GM12864 (cell line): Measurements from ENCODE around the gene DDX41.
A peak's percentile ranks its signal among the peaks of the same experiment; 100 is the strongest.

Experiments
- DNase-seq: peaks from one replicate; pipeline ENCODE4 v3.0.0-alpha.2; 2011; ENCODE audit warnings: low read depth
- H3K4me3 ChIP-seq: 2 replicates; pipeline ENCODE4 v1.5.1; 2011; ENCODE audit warnings: mild to moderate bottlenecking, low read depth, low read length, control low read depth
- TF ChIP-seq, protein P1 (sequence below): IDR thresholded peaks from 2 replicates; pipeline ENCODE4 v1.5.1; 2011; ENCODE audit warnings: low read depth, mild to moderate bottlenecking, moderate library complexity, low read length, control low read depth, inconsistent platforms; ENCODE audit errors: missing control alignments

The DDX41 gene

GRCh38 chr5:177509991-177510566 is 6.7 kb downstream of the DDX41 start:
- TF ChIP-seq, protein P1, sequence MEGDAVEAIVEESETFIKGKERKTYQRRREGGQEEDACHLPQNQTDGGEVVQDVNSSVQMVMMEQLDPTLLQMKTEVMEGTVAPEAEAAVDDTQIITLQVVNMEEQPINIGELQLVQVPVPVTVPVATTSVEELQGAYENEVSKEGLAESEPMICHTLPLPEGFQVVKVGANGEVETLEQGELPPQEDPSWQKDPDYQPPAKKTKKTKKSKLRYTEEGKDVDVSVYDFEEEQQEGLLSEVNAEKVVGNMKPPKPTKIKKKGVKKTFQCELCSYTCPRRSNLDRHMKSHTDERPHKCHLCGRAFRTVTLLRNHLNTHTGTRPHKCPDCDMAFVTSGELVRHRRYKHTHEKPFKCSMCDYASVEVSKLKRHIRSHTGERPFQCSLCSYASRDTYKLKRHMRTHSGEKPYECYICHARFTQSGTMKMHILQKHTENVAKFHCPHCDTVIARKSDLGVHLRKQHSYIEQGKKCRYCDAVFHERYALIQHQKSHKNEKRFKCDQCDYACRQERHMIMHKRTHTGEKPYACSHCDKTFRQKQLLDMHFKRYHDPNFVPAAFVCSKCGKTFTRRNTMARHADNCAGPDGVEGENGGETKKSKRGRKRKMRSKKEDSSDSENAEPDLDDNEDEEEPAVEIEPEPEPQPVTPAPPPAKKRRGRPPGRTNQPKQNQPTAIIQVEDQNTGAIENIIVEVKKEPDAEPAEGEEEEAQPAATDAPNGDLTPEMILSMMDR = no peak
- no peak for DNase-seq
- peak overlapping the region; percentile 62 for H3K4me3 ChIP-seq

DNA sequence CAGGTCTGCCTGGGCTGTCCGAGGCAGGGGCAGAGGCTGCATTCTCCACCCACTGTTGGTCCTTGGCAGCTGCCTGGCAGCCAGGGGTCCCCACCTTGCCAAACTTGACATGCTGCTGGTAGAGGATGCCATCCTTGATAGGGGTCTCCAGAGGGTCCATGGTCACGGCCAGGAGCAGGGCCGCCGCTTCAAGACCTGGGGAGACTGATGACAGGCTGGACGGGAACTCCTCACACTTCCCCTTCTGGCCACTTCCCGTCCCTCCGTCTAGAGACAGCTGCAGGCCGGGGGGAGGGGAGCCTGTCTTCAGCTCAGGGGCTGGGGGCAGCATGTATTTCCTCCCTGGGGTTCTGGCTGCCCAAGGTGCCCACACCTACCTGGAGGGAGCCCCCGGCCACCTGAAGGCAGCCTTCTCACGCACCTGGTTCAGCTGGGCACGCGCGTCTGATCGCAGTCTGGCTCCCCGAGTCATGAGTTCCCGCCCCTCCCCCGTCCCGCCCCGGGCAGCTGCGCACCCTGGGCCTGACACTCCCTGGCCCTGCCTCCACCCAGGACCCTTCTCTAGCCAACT is 7.3 kb downstream of the DDX41 start, which contains the start of gene DOK3:
Gene DOK3 (minus strand): TSS at position 446 of the 571 bp plus-strand sequence. CDS start 286 bp downstream, at position 160.
- peak within 1 kb of the TSS; percentile 62 for H3K4me3 ChIP-seq
- TF ChIP-seq, protein P1 = no peak

DNA sequence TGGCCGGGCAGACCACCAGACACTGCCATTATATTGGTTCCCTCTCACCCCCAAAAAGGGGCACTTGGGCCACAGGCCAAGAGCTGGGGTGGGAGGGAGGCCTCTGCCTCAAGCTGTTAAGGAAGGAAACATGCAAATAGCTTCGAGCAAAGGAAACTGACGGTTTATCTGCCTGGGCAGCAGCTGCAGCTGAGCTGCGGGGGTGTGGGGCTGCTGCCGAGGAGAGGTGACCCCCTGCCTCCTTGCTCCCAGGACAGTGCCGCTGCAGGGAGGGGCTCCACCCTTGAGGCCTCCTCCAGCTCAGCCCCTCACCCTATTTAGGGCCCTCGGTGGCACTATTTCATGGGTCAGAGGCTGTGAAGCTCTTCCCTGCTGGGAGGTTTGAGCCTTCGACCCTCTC is 7.9 kb downstream of the DDX41 start:
- TF ChIP-seq, protein P1 = no peak
- no peak for DNase-seq
- H3K4me3 ChIP-seq = peak overlapping the region; percentile 62

More for the DNA sequence above, 7.3 kb downstream of the DDX41 start, which contains the start of gene DOK3:
- DNase-seq = no peak

GRCh38 chr5:177508221-177508611 is 8.5 kb downstream of the DDX41 start:
- peak overlapping the region; percentile 62 for H3K4me3 ChIP-seq
- TF ChIP-seq, protein P1 = no peak
- DNase-seq = no peak

DNA sequence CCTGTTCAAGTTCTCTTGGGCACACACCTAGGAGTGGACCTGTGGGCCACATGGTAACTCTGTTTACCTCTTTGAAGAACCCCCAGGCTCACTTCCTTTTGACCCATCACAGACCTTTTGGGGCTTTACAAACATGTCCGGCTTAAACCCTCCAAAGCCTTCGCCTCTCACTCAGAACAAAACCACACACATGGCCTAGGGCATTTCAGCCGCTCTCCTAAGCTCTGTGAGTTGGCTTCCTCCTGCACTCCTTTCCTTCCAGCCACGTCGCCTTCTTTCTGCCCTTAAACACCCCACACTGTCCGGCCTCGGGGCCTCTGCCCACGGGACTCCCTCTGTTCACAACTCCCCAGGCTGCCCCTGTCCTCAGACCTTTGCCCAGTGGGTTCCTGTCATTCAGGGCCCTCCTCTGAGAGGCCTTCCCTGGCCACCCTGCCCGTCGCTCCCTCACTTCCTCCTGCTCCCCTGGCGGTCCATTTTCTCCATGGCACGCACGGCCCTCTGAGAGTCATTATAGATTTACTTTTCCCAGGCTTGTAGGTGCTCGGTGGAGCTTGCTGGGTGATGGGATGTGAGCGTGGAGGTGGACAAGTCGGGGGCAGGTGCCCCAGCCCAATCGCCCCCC is 9.1 kb downstream of the DDX41 start:
- DNase-seq = no peak
- H3K4me3 ChIP-seq = peak overlapping the region; percentile 62
- TF ChIP-seq, protein P1 = no peak

GRCh38 chr5:177507165-177507564 is 9.6 kb downstream of the DDX41 start:
- no peak for DNase-seq
- H3K4me3 ChIP-seq = peak overlapping the region; percentile 62
- TF ChIP-seq, protein P1 = peak; percentile 49
